ENCODE results near the gene ANKRD9. TPM values are rescaled to one million over a fixed set of nuclear protein-coding genes. Genes with fewer than 3 reads are reported as not detected.

Gene ANKRD9
- total and polyA plus RNA-seq, 2 of the 13 experiments (the other 11 are each of a cell fraction or from before 2014, with no cell fraction given): 10.0 to 15.0 TPM

DNA sequence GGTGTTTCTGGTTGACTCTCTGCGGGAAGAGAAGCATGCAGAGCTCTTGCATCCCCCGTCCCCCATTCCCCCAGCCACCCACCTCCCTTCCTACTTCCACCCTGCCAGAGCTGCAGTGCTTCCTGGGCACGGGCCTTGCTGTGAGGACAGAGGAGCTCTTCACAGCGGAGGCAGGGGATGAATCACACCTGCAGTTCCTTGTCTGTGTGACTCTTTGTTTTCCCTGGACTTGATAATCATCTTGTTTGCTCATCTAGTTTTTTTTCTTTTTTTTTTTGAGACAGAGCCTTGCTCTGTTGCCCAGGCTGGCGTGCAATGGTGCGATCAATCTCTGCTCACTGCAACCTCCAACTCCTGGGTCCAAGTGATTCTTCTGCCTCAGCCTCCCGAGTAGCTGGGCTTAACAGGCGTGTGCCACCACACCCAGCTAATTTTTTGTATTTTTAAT lies 27.8 kb downstream of the ANKRD9 start (continued):
- TF ChIP-seq, protein P1, sequence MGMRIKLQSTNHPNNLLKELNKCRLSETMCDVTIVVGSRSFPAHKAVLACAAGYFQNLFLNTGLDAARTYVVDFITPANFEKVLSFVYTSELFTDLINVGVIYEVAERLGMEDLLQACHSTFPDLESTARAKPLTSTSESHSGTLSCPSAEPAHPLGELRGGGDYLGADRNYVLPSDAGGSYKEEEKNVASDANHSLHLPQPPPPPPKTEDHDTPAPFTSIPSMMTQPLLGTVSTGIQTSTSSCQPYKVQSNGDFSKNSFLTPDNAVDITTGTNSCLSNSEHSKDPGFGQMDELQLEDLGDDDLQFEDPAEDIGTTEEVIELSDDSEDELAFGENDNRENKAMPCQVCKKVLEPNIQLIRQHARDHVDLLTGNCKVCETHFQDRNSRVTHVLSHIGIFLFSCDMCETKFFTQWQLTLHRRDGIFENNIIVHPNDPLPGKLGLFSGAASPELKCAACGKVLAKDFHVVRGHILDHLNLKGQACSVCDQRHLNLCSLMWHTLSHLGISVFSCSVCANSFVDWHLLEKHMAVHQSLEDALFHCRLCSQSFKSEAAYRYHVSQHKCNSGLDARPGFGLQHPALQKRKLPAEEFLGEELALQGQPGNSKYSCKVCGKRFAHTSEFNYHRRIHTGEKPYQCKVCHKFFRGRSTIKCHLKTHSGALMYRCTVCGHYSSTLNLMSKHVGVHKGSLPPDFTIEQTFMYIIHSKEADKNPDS (CRISPR knock-in tag; IDR thresholded peaks at IDR 0.05): no peak
- TF ChIP-seq NR2F2 (IDR thresholded peaks at IDR 0.05; ENCODE audit: borderline replicate concordance, low read depth) (no peak), MTA1 (CRISPR knock-in tag; IDR thresholded peaks at IDR 0.05; ENCODE audit: borderline replicate concordance) (no peak), FOXO1 (CRISPR knock-in tag; IDR thresholded peaks at IDR 0.05) (peak; percentile 7; the same call in 1 of the 2 replicates), ZBTB44 (CRISPR knock-in tag; IDR thresholded peaks at IDR 0.05) (no peak)

DNA sequence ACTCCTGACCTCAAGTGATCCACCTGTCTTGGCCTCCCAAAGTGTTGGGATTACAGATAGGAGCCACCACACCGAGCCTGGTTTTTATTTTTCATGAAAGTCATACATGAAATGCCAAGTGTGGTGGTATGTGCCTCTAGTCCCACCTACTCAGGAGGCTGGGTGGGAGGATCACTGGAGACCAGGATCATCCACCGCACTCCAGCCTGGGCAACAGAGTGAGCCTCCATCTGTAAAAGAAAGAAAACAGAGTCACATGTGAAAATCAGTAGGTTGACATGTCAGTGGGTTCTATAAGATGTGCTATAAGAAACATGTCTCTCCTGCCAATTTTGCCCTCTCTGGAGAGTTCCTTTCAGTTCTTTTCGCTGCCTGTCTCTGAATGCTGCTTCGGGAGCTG lies 28.2 kb downstream of the ANKRD9 start:
- no peak overlapping the region for H3K4me3 ChIP-seq (replicated peaks in 1 of 3; ENCODE audit: insufficient read depth in 1 of 3, low read depth in 2 of 3, low read length in 3 of 3)
- no peaks in the 10 kb centered on the region for H4K20me1 ChIP-seq (ENCODE audit: insufficient read depth, low read length)
- no peaks in the 10 kb centered on the region for H3K9me3 ChIP-seq (ENCODE audit: low read length)
- in situ Hi-C loops (cut with HindIII; ENCODE audit: extremely low pct_ligation_motif_present, low pct_unique_long_range_greater_than_20kb) (no loop called here), intact Hi-C loops (cut with micrococcal nuclease; ENCODE audit: unreplicated experiment) (no loop called here)
- no peak overlapping the region for H2AFZ ChIP-seq (ENCODE audit: low read length)
- FAIRE-seq (no peak), ATAC-seq (peak; percentile 9; the same call in 1 of the 3 replicates), DNase-seq (ENCODE audit: low spot score) (no peak)
- no peaks in the 10 kb centered on the region for H3K27me3 ChIP-seq (ENCODE audit: control insufficient read depth in 1 of 2, insufficient read depth in 2 of 2, low read length in 2 of 2)
- H3K9ac ChIP-seq (ENCODE audit: insufficient read depth, low read depth, low read length): no peak overlapping the region
- BruUV-seq (replicated peaks): no TSS peak
- no peaks in the 10 kb centered on the region for H3K79me2 ChIP-seq (ENCODE audit: insufficient read depth, low read length)
- TF ChIP-seq, protein P2, sequence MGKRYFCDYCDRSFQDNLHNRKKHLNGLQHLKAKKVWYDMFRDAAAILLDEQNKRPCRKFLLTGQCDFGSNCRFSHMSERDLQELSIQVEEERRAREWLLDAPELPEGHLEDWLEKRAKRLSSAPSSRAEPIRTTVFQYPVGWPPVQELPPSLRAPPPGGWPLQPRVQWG (CRISPR knock-in tag; IDR thresholded peaks at IDR 0.05; ENCODE audit: borderline replicate concordance, low read depth): no peak
- TF ChIP-seq SP2 (CRISPR knock-in tag; IDR thresholded peaks at IDR 0.05) (no peak), ADNP (CRISPR knock-in tag; IDR thresholded peaks at IDR 0.05) (no peak), ZNF557 (CRISPR knock-in tag; IDR thresholded peaks at IDR 0.05) (no peak), KDM6A (CRISPR knock-in tag; IDR thresholded peaks at IDR 0.05; ENCODE audit: low read depth) (no peak)
- CTCF ChIA-PET (ENCODE audit: low intra/inter-chr PET ratio, low total read pairs): no interaction called here
- POLR2A ChIA-PET: interaction anchor here (0.5 to 1.7 kb wide), 11 partner anchors 9 to 104 kb away, joined by 3 to 10 read pairs (median 4); partner anchors contain the start of gene ANKRD9
- peaks cover 30% of the 10 kb centered on the region for H3K4me1 ChIP-seq (ENCODE audit: insufficient read depth, low read length)
- H3K4me2 ChIP-seq (ENCODE audit: low read depth, low read length): peak overlapping the region; percentile 25; the same call in 1 of the 2 replicates
- H3K36me3 ChIP-seq (replicated peaks in 1 of 2; ENCODE audit: control insufficient read depth in 1 of 2, insufficient read depth in 2 of 2, low read length in 2 of 2): no peaks in the 10 kb centered on the region
- H3K27ac ChIP-seq (ENCODE audit: extremely low read length, insufficient read depth, low read length): peak overlapping the region; percentile 40
- WGBS (ENCODE audit: low lambda C conversion rate): 77% methylated on average over 4 of the region's 4 CpGs
